GM10248 (cell line): ENCODE measurements around the gene PXDN.
"Not testable (repeated sequence)": the region's sequence is repeated elsewhere in the genome, so short reads cannot be mapped to it uniquely, and the experiment has no call there.

Source experiments
- CTCF ChIA-PET: fragments of 300-600 bp; sonication (Branson Sonifier 250); formaldehyde crosslinking; extraction: SDS; loops from one replicate; lab custom pipeline; 2021; ENCODE audit warnings: antibody characterized with exemption; lab: Yijun Ruan, JAX
- POLR2A ChIA-PET: fragments of 350-650 bp; sonication (Branson Sonifier 250); formaldehyde crosslinking; extraction: SDS; loops from one replicate; lab custom pipeline; 2020; ENCODE audit warnings: antibody characterized with exemption; lab: Yijun Ruan, JAX
- DNase-seq: peaks from one replicate; pipeline ENCODE4 v3.0.0; 2012; ENCODE audit errors: extremely low spot score
- TF ChIP-seq, protein P1 (sequence below): IDR thresholded peaks from 2 replicates; pipeline ENCODE4 v1.5.1; 2012; ENCODE audit warnings: mild to moderate bottlenecking, low read depth; ENCODE audit errors: extremely low read depth, missing control alignments, control extremely low read depth

The PXDN gene

DNA sequence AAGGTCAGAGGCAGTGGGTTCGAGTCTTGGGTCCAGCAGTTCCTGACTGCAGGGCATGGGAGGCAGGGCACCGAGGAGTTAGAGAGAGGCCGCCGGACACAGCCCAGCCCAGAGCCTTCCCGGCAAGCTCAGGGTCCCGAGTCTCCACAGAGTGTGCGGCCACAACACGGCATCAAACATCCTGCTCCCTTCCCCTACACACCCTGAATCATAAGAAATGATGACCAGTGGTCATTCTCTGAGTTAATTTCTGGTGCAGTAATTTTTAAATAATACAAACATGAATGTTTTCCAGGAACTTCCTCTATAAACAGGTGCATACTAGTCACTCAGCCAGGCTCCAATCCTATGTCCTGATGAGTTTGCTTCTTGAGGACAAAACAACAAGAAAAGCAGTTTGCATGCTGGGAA is 118.0 kb downstream of the PXDN start:
- no peak for DNase-seq
- ChIA-PET CTCF (no interaction called here), POLR2A (no interaction called here)
- TF ChIP-seq, protein P1, sequence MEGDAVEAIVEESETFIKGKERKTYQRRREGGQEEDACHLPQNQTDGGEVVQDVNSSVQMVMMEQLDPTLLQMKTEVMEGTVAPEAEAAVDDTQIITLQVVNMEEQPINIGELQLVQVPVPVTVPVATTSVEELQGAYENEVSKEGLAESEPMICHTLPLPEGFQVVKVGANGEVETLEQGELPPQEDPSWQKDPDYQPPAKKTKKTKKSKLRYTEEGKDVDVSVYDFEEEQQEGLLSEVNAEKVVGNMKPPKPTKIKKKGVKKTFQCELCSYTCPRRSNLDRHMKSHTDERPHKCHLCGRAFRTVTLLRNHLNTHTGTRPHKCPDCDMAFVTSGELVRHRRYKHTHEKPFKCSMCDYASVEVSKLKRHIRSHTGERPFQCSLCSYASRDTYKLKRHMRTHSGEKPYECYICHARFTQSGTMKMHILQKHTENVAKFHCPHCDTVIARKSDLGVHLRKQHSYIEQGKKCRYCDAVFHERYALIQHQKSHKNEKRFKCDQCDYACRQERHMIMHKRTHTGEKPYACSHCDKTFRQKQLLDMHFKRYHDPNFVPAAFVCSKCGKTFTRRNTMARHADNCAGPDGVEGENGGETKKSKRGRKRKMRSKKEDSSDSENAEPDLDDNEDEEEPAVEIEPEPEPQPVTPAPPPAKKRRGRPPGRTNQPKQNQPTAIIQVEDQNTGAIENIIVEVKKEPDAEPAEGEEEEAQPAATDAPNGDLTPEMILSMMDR: no peak

DNA sequence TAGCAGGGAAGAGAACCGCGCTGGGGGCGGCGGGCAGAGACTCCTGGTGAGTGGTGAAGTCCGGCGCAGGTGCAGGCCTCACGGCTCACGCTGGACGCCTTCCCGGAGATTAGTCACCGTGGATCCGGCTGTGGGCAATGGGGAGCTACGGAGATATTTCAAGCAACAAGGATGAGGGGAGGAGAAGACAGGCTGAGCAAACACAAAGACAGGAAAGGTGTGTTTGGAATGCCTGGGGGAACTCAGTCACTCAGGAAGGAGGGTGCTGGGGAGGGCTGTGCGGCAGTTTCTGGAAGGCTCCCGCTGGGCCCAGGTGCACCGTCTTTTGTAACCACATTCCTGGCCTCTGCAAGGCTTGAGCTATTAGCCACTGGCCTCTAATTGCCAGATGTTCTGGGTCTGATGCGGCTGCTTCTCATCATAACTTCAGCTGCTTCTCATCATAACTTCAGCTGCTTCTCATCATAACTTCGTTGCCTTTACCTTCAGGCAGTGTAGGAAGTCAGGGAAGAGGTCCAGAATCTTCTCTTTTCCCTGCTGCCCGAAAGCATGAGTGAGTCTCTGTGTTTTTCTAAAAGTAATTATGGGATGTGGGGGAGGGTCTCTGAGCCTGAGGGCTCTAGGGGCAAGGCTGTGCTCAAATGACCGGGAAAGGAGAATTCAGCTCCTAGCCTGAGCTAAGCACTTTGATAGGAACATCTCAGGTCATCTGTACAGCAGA is 118.9 kb downstream of the PXDN start:
- ChIA-PET CTCF (no interaction called here), POLR2A (no interaction called here)
- TF ChIP-seq, protein P1: no peak
- no peak for DNase-seq

DNA sequence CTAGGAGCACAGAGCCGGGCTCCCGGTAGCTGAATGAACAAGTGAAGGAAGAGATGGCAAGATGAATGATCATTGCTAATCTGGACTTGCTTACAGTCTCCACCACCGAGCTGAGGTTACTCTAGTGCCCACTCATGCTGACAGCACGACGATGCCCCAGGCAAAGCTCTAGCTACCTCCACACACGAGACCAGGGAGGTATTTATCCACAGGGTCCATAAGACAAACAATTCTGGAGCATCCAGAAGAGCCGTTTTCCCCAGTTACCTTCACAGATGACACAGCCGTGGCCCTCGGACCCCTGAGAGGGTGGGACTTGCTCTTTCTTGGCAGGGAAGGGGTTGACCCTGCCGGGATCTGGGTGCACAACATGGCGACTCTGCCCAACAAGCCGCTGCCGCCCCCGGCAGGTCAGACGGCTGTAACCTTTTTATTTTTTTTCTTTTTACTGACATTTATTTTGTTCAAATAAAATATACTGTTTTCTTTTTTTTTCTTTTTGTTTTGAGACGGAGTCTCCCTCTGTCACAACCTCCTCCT is 120.3 kb downstream of the PXDN start:
- ChIA-PET POLR2A (no interaction called here), CTCF (interaction anchor here (1.4 kb wide), 1 partner anchor 19 kb away, joined by 4 read pairs; no protein-coding TSS in a partner anchor)
- TF ChIP-seq, protein P1: no peak
- no peak for DNase-seq

DNA sequence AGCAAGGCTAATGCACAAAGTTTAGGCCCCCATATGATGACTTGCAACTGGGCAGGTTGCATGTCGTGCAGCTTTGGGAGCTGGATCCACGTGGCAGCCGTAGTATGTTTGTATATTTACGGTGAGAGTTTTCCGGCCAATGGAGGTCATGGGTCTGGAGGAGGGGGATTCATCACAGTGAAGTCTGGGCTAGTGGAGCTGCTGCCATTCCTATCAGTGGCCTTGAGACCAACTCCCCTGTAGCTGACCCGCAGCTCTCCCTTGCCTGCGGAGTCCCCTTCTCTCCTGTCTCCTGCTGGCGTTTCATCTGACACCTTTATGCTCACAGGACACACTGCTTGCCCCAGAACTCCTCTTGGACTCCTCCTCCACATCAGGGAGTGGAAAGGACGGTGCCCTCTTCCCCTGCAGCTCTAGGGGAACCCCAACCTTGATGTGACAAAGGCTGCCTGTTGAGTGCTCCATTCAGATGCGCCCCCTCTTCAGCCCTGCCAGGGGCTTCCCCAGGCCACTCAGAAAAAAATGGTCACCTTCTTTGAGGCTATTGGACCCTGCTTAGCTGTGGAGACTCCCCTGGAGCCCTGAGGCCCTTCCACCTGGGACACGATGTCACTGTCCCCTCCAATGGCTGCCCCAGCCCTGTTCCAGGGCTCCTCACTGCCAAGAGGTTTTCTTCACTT is 121.7 kb downstream of the PXDN start:
- DNase-seq: no peak
- ChIA-PET CTCF (no interaction called here), POLR2A (no interaction called here)
- TF ChIP-seq, protein P1: no peak

DNA sequence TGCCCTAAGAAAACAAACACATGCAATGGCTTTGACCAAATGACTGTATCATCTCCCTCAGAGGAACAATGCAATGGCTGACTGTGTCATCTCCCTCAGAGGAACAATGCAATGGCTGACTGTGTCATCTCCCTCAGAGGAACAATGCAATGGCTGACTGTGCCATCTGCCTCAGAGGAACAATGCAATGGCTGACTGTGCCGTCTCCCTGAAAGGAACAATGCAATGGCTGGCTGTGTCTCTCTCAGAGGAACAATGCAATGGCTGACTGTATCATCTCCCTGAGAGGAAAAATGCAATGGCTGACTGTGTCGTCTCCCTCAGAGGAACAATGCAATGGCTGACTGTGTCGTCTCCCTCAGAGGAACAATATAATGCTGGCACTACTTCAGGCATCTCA is 122.3 kb downstream of the PXDN start:
- CTCF ChIA-PET, DNase-seq, POLR2A ChIA-PET: not testable (repeated sequence)

DNA sequence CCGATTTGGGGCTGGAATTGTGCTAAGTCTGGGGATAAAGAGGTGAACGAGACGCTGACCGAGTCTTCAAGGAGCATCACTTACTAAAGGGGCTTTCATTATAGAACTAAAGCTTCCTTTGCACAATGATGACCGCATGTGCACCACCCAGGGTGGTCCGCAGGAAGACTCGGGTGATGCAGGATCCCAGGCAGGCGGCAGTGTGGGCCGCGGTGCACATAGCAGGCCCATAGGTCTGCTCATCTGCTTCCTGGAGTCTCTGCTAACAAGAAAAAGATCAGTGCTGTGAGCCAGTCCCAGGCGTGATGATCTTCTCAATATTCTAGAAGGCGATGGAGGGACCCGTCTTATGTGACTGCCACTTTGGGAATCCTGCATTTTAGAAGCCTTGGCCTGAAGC is 122.8 kb downstream of the PXDN start:
- POLR2A ChIA-PET: no interaction called here
- CTCF ChIA-PET: no interaction called here
- TF ChIP-seq, protein P1: no peak
- DNase-seq: no peak

DNA sequence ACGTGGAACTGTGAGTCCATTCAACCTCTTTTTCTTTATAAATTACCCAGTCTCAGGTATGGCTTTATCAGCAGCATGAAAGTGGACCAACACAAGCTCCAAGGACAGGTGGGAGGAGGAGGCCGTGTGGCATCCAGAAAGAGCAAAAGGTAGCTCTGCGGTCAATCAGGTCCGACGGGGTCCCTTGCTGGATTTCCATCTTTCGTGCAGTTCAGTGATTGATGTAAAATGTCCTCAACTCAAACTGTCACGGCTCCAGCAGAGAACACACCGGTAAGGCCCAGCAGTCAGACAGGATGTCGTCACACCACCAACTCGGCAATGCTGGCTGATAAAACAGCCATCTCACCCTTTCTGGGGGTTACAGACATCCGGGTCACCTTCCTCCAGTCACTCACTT is 123.3 kb downstream of the PXDN start:
- no peak for DNase-seq
- CTCF ChIA-PET: no interaction called here
- POLR2A ChIA-PET: no interaction called here
- TF ChIP-seq, protein P1: no peak
